ENCODE measurements around the gene ZBTB20. TPM values are rescaled to one million over a fixed set of nuclear protein-coding genes. Genes with fewer than 3 reads are reported as not detected.

The ZBTB20 gene
- total RNA-seq, 1 donor from 2014 or later = 27.5 TPM

- Mint-ChIP-seq H3K9me3 (ENCODE audit: unreplicated experiment) (peaks cover 1% of the 10 kb centered on the region), H3K36me3 (ENCODE audit: unreplicated experiment) (peaks cover 10% of the 10 kb centered on the region), H3K4me1 (ENCODE audit: low read depth, unreplicated experiment) (peaks cover 7% of the 10 kb centered on the region), H3K4me3 (ENCODE audit: unreplicated experiment) (no peak overlapping the region), H3K27me3 (ENCODE audit: unreplicated experiment) (no peaks in the 10 kb centered on the region), H3K27ac (ENCODE audit: unreplicated experiment) (no peak overlapping the region)
- no peak for DNase-seq
- TF ChIP-seq CTCF (IDR thresholded peaks at IDR 0.05; ENCODE audit: partially characterized antibody, unreplicated experiment) = no peak
These were observed 796.8 kb downstream of the ZBTB20 start for GRCh38 chr3:114350271-114350670.

GRCh38 chr3:114344492-114344891 lies 802.6 kb downstream of the ZBTB20 start:
- H3K27me3 Mint-ChIP-seq (ENCODE audit: unreplicated experiment) = no peaks in the 10 kb centered on the region
- H3K4me3 Mint-ChIP-seq (ENCODE audit: unreplicated experiment) = no peak overlapping the region
- DNase-seq = no peak
- peaks cover 4% of the 10 kb centered on the region for H3K36me3 Mint-ChIP-seq (ENCODE audit: unreplicated experiment)
- peaks cover 3% of the 10 kb centered on the region for H3K4me1 Mint-ChIP-seq (ENCODE audit: low read depth, unreplicated experiment)
- H3K27ac Mint-ChIP-seq (ENCODE audit: unreplicated experiment) = no peak overlapping the region
- H3K9me3 Mint-ChIP-seq (ENCODE audit: unreplicated experiment) = no peaks in the 10 kb centered on the region
- TF ChIP-seq CTCF (IDR thresholded peaks at IDR 0.05; ENCODE audit: partially characterized antibody, unreplicated experiment) = no peak

GRCh38 chr3:114338651-114339357 lies 808.3 kb downstream of the ZBTB20 start:
- Mint-ChIP-seq H3K27ac (ENCODE audit: unreplicated experiment) (no peak overlapping the region), H3K27me3 (ENCODE audit: unreplicated experiment) (no peaks in the 10 kb centered on the region), H3K9me3 (ENCODE audit: unreplicated experiment) (no peaks in the 10 kb centered on the region), H3K4me1 (ENCODE audit: low read depth, unreplicated experiment) (no peaks in the 10 kb centered on the region), H3K4me3 (ENCODE audit: unreplicated experiment) (no peak overlapping the region), H3K36me3 (ENCODE audit: unreplicated experiment) (no peaks in the 10 kb centered on the region)
- no peak for TF ChIP-seq CTCF (IDR thresholded peaks at IDR 0.05; ENCODE audit: partially characterized antibody, unreplicated experiment)
- no peak for DNase-seq

- no peaks in the 10 kb centered on the region for H3K27me3 Mint-ChIP-seq (ENCODE audit: unreplicated experiment)
- H3K4me1 Mint-ChIP-seq (ENCODE audit: low read depth, unreplicated experiment) = no peaks in the 10 kb centered on the region
- H3K27ac Mint-ChIP-seq (ENCODE audit: unreplicated experiment) = no peak overlapping the region
- no peaks in the 10 kb centered on the region for H3K36me3 Mint-ChIP-seq (ENCODE audit: unreplicated experiment)
- no peaks in the 10 kb centered on the region for H3K9me3 Mint-ChIP-seq (ENCODE audit: unreplicated experiment)
- H3K4me3 Mint-ChIP-seq (ENCODE audit: unreplicated experiment) = no peak overlapping the region
- no peak for TF ChIP-seq CTCF (IDR thresholded peaks at IDR 0.05; ENCODE audit: partially characterized antibody, unreplicated experiment)
- DNase-seq = no peak
These were observed 810.2 kb downstream of the ZBTB20 start for GRCh38 chr3:114336857-114337256.

GRCh38 chr3:114336122-114336697 lies 810.9 kb downstream of the ZBTB20 start:
- H3K36me3 Mint-ChIP-seq (ENCODE audit: unreplicated experiment) = no peaks in the 10 kb centered on the region
- H3K9me3 Mint-ChIP-seq (ENCODE audit: unreplicated experiment) = no peaks in the 10 kb centered on the region
- no peak overlapping the region for H3K4me3 Mint-ChIP-seq (ENCODE audit: unreplicated experiment)
- no peaks in the 10 kb centered on the region for H3K27me3 Mint-ChIP-seq (ENCODE audit: unreplicated experiment)
- peak; percentile 70 for TF ChIP-seq CTCF (IDR thresholded peaks at IDR 0.05; ENCODE audit: partially characterized antibody, unreplicated experiment)
- DNase-seq = no peak
- no peaks in the 10 kb centered on the region for H3K4me1 Mint-ChIP-seq (ENCODE audit: low read depth, unreplicated experiment)
- H3K27ac Mint-ChIP-seq (ENCODE audit: unreplicated experiment) = no peak overlapping the region
